IPS DF 4.7 (cell line): Measurements from ENCODE around the gene HACD4.

Experiments used
- DNase-seq: peaks from one replicate; pipeline ENCODE4 v3.0.0-alpha.2; 2013; ENCODE audit warnings: low spot score; ENCODE audit errors: extremely low read depth

The HACD4 gene

GRCh38 chr9:21031091-21031807, at the start of gene HACD4:
HACD4 (minus strand) TSS chr9:21031640; CDS start chr9:21031590, 50 bp downstream.
- no peak for DNase-seq

GRCh38 chr9:21080793-21081192, 49.4 kb upstream of the HACD4 start:
- no peak for DNase-seq

GRCh38 chr9:21078702-21079101, 47.3 kb upstream of the HACD4 start:
- DNase-seq: no peak

GRCh38 chr9:21077781-21078180, 46.3 kb upstream of the HACD4 start, which contains the start of gene IFNB1:
IFNB1 (minus strand) TSS chr9:21077942; CDS start chr9:21077869, 73 bp downstream.
- no peak for DNase-seq

DNA sequence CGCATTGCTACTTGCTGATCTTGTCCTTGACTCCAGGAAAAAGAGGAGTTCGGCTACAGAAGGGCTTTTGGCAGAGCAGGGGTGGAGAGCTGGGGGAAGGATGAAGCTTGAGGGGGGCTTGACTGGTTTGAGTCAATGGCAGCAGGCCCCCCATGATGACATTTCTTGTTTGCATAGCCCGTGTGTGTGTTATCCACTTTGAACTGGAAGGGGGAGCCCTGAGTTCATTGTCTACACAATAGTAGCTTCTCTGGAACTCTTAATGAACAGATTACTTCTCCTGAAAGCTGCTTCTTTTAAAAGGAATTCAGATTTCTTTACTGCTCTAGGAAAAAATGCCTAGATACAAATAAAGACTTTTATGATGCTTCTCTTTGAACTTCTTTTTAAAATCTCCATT, 44.0 kb upstream of the HACD4 start:
- DNase-seq: no peak

- DNase-seq: no peak
Observed at GRCh38 chr9:21070906-21071305, 39.5 kb upstream of the HACD4 start.

GRCh38 chr9:21070171-21070571, 38.7 kb upstream of the HACD4 start:
- DNase-seq: no peak

DNA sequence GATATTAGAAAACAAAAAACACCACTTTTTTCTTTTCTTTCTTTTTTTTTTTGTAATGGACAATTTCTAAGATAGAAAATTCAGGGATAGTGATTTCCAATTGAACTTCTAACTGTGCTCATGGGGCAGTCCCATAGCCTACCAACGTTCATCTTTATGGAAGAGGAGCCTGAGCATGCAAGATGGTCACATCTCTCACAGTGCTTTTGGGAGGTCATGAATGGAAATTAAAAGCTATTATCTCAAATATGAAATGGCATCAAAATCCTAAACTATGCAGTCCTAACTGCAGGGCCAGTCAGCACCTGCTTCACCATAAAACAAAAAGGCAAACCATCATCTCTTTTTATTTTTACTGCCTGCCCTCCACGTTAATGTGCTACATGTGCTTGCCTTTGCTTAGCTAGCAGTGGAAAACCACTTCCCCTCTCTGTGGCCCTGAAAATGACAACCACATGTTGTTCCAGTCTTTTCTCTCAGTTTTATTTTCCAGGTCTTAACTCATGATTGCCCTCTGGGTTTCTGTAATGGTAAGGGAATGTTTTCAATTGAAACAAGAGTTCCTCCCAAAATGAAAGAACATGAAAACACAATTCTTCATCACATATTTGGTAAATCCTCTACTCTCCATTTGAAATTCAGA, 29.6 kb upstream of the HACD4 start:
- DNase-seq: no peak

DNA sequence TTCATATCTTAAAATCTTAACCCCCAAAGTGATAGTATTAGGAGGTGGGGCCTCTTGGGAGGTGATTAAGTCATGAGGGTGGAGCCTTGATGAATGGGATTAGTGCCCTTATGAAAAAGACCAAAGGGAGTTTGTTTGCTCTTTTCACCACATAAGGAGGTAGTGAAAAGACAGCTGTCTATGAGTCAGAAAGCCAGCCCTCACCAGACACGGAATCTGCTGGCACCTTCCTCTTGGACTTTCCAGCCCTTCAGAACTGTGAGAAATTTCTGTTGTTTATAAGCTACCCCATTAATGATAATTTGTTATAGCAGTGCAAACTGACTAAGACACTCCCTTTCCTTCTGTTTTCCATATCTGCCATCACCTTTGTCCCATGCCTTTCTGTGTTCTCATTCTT, 25.5 kb upstream of the HACD4 start:
- no peak for DNase-seq

- DNase-seq: no peak
Observed at GRCh38 chr9:21053851-21054250, 22.4 kb upstream of the HACD4 start.

GRCh38 chr9:21047281-21047691, 15.8 kb upstream of the HACD4 start:
- no peak for DNase-seq

DNA sequence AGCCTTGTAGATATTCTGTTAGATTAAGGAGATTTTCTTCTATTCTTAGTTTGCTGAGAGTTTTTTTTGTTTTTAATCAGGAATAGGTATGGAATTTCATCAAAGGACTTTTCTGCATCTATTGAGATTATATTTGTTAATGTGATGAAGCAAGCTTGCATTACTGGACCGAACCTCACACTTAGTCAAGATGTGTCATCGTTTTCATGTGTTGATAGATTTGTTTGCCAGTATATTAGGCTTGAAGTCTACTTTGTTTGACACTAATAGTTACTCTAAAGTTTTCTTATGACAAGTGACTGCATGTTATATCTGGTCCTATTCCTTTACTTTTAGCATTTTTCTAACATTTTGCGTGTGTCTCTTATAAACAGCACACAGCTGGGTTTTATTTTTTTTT, 12.4 kb upstream of the HACD4 start:
- no peak for DNase-seq

DNA sequence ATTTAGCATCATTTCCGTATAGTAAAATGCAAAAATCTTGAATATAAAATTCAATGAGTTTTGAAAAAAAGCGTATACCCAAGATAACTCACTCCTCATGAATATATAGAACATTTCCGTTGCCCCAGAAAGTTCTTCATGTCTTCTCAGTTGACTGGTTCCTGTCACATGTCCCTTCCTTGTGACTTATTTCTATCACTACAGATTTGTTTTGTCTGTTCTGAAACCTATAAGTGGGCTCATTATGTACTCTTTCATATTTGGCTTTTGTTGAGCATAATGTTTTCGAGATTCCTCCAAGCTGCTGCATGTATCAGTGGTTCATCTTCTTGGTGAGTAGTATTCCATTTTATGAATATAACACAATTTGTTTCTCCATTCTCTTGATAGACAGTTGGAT, 11.0 kb upstream of the HACD4 start:
- DNase-seq: no peak

DNA sequence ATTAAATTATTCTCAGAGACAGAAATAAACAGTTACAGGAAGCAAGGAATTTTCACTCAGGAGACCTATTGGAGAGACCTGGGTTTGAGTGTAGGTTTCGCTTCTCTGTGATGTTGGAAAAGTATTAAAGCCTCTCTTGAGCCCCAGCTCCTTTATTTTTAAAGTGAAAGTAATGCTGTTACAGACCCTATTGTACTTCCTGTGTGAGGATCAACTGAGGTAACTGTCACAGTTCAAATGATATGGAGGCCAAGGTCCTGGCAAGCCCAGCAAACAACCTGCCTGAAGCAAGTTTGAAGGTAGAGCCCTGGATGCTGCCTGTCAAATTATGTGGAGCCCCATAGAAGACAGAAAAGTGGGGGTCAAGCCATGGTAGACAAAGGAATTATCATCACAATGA, 7.9 kb upstream of the HACD4 start:
- DNase-seq: no peak

DNA sequence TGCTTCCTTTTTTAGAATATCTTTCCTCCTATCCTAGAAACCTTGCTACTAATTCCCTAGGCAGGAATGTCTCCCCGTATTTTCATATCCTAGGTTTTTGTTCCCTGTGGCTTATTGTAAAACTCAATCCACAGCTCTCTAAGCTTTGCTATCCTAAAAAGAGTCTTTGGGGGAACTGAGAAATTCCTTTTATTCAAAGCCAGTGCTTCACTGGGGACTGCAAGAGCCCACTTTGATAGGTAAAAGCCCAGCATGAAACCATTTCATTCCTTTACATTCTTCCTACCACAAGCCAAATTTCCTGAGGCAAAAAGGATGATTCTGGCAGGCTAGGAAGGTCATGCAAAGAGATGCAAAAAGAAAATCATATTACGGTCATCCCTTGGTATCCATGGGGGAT, 5.8 kb upstream of the HACD4 start:
- DNase-seq: no peak

GRCh38 chr9:21031808-21032183, 356 bp upstream of the HACD4 start:
- DNase-seq: no peak

GRCh38 chr9:21030389-21031035, 928 bp downstream of the HACD4 start:
- no peak for DNase-seq

GRCh38 chr9:21029661-21030060, 1.8 kb downstream of the HACD4 start:
- DNase-seq: no peak

DNA sequence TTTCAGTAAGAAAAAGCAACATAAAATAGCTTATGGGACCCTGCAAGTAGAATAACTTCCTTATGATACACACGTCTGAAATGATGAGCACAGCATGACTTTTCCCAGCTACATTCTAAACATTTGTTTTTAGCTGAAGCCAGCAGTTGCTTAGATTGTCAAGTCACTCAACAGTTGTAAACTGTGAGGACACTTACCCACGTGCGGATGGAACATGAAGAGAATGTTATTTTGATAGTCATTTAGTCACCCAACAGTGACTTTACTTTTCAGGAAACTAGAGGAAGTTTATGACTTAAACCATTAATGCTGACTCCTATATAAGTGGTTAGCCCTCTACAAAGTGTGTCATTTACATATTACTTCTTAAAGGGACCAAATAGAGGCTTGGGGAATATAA, 3.0 kb downstream of the HACD4 start:
- DNase-seq: no peak

DNA sequence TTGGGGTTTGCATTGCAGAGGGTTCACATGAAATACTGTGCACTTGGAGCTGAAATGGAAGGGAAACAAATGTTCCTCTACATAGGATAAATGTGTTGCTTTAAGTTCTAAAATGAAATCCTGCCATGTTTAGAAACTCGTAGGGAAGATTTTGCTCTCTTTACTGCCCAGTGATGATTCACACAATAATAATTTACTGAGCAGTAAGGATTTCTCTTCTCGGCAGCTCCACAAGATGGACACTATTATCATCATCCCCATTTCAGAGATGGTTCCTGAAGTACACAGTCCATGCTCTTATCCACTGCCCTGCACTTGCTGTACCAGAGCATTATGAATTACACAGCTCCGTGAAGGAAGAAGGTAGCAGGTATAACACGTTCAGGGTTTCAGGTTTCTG, 4.1 kb downstream of the HACD4 start:
- no peak for DNase-seq

DNA sequence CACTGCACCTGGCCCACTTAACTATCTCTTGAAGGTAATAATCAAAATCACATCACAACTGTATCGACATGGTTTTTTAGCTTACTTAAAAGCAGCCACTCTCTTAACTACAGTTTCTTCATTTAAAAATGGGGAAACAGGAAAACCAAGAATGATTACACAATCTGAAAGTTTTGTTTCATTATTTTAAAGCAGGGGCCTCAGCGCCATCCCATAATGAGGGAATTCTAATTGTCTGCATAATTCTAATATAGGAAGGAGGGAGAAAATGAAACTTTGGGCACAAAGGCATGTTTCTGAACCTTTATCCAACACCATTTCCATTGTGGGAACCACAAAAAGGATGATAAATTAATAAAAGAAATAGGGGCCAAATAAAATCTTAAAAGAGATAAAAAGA, 7.6 kb downstream of the HACD4 start:
- DNase-seq: no peak

DNA sequence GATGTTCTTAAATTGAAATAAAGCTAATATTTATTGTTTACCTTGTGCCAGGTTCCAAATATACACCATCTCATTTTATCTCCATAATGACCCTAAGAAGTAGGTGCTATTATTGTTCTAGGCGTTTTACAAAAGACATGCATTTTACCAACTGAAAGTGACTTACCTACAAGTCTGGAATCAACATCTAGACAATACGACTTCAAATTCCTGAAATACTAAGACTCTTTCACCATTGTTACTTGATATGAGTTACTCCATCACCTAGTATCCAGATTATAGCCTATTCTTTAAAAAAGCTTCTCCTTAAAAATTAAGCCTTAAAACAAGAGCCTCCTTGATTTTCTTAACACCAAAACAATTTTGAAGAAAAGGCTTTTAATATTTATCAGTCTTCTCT, 13.3 kb downstream of the HACD4 start:
- no peak for DNase-seq
